ENCODE measurements around the gene ABCA4.

Gene ABCA4

DNA sequence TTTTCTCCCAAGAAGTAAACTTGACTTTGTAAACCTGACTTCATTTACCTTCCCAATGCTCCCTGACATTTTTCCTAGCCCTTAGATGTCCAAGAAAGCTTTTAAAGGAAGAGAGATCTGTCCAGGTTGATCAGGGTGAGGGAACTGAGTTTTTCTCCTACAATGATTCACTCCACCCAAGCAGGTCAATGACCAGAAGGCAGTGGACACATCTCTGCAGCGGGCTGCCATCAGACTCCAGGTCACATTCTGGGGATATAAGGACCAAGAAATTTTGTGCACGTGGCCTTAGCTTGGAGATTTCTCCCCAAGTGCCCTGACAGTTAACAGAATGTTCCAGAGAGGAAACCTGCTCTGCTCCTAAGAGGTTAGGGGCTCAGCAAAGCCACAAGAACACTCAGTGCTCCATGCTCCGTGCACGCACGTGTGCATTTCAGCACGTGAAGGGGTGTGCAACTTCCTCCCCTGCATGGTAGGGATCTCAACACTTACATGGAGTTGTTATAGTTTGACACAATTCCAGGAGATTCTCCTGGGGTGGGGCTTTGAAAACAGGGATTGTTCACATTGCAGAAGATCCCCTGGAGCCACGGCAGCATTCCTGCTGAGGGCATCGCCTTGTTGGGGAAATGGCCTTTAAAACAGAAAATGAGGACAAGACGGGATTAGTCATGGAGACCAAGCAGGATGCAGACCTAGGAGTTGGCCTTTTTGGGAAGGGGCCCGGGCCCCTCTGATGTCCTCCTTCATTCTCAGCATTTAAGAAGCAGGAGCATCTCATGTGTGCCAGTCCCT is 9.8 kb downstream of the ABCA4 start:
- ATAC-seq: no peak
- TF ChIP-seq ZNF565 (CRISPR knock-in tag; conservative IDR thresholded peaks at IDR 0.05; ENCODE audit: low read depth) (no peak), TCF4 (CRISPR knock-in tag; IDR thresholded peaks at IDR 0.05; ENCODE audit: borderline replicate concordance) (no peak), ARNTL (CRISPR knock-in tag; IDR thresholded peaks at IDR 0.05; ENCODE audit: borderline replicate concordance, low read depth) (no peak), CREB5 (CRISPR knock-in tag; IDR thresholded peaks at IDR 0.05; ENCODE audit: low read depth) (no peak), OSR1 (CRISPR knock-in tag; IDR thresholded peaks at IDR 0.05) (no peak), CSRNP3 (CRISPR knock-in tag; IDR thresholded peaks at IDR 0.05) (no peak), ISL1 (CRISPR knock-in tag; IDR thresholded peaks at IDR 0.05) (no peak)
- TF ChIP-seq, protein P1, sequence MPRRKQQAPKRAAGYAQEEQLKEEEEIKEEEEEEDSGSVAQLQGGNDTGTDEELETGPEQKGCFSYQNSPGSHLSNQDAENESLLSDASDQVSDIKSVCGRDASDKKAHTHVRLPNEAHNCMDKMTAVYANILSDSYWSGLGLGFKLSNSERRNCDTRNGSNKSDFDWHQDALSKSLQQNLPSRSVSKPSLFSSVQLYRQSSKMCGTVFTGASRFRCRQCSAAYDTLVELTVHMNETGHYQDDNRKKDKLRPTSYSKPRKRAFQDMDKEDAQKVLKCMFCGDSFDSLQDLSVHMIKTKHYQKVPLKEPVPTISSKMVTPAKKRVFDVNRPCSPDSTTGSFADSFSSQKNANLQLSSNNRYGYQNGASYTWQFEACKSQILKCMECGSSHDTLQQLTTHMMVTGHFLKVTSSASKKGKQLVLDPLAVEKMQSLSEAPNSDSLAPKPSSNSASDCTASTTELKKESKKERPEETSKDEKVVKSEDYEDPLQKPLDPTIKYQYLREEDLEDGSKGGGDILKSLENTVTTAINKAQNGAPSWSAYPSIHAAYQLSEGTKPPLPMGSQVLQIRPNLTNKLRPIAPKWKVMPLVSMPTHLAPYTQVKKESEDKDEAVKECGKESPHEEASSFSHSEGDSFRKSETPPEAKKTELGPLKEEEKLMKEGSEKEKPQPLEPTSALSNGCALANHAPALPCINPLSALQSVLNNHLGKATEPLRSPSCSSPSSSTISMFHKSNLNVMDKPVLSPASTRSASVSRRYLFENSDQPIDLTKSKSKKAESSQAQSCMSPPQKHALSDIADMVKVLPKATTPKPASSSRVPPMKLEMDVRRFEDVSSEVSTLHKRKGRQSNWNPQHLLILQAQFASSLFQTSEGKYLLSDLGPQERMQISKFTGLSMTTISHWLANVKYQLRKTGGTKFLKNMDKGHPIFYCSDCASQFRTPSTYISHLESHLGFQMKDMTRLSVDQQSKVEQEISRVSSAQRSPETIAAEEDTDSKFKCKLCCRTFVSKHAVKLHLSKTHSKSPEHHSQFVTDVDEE (CRISPR knock-in tag; IDR thresholded peaks at IDR 0.05): no peak

DNA sequence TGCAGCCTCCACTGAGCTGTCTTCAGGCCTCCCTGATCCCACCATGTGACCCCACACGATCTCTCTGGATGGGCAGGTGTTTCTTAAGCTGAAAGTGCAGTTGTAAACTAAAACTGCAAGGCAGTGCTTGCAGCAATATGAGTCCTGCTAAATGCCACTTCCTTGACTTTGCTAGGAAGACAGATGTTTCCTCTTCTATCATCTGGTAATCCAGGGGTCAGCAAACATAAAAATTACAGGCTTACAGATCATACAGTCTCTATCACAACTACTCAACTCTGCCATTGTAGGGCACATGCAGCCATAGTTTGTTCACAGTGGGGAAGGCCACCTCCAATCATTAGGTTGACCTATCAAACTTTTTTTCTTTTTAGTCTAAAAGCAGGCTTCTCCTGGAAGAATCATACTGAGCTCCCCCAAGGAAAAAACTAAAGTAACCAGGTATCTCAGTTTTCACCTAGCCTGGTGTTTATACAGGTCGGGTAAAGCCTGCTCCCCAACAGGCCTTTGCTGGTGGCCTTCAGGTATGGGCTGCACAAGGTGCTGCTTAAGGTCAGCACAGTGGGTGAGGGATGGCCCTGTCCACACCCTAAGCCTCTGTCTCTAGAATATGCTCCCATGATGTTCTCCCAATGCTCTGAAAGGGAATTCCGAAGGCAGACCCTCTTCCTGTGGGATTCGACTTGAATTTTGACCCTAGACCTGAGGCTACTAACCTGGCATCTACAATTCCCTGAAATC is 10.8 kb downstream of the ABCA4 start:
- TF ChIP-seq SNAI2 (CRISPR knock-in tag; IDR thresholded peaks at IDR 0.05): no peak
- no peak for TF ChIP-seq ZNF70 (CRISPR knock-in tag; IDR thresholded peaks at IDR 0.05)
- TF ChIP-seq ZC3H10 (CRISPR knock-in tag; IDR thresholded peaks at IDR 0.05): no peak
- TF ChIP-seq CSDC2 (CRISPR knock-in tag; IDR thresholded peaks at IDR 0.05): no peak
- no peak for TF ChIP-seq ZNF8 (CRISPR knock-in tag; IDR thresholded peaks at IDR 0.05)
- TF ChIP-seq, protein P2, sequence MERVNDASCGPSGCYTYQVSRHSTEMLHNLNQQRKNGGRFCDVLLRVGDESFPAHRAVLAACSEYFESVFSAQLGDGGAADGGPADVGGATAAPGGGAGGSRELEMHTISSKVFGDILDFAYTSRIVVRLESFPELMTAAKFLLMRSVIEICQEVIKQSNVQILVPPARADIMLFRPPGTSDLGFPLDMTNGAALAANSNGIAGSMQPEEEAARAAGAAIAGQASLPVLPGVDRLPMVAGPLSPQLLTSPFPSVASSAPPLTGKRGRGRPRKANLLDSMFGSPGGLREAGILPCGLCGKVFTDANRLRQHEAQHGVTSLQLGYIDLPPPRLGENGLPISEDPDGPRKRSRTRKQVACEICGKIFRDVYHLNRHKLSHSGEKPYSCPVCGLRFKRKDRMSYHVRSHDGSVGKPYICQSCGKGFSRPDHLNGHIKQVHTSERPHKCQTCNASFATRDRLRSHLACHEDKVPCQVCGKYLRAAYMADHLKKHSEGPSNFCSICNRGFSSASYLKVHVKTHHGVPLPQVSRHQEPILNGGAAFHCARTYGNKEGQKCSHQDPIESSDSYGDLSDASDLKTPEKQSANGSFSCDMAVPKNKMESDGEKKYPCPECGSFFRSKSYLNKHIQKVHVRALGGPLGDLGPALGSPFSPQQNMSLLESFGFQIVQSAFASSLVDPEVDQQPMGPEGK (CRISPR knock-in tag; IDR thresholded peaks at IDR 0.05; ENCODE audit: borderline replicate concordance): no peak
- no peak for TF ChIP-seq ARNTL (CRISPR knock-in tag; IDR thresholded peaks at IDR 0.05; ENCODE audit: borderline replicate concordance, low read depth)
- no peak for TF ChIP-seq ZNF565 (CRISPR knock-in tag; conservative IDR thresholded peaks at IDR 0.05; ENCODE audit: low read depth)
- TF ChIP-seq POU6F1 (CRISPR knock-in tag; IDR thresholded peaks at IDR 0.05; ENCODE audit: borderline replicate concordance, low read depth): no peak
- no peak for TF ChIP-seq CSRNP3 (CRISPR knock-in tag; IDR thresholded peaks at IDR 0.05)
- no peak for ATAC-seq

GRCh38 chr1:94109478-94109877 is 11.5 kb downstream of the ABCA4 start:
- ATAC-seq: no peak
- TF ChIP-seq POU6F1 (CRISPR knock-in tag; IDR thresholded peaks at IDR 0.05; ENCODE audit: borderline replicate concordance, low read depth): no peak
- no peak for TF ChIP-seq ARNTL (CRISPR knock-in tag; IDR thresholded peaks at IDR 0.05; ENCODE audit: borderline replicate concordance, low read depth)
- TF ChIP-seq CREB5 (CRISPR knock-in tag; IDR thresholded peaks at IDR 0.05; ENCODE audit: low read depth): no peak
- TF ChIP-seq SNAI2 (CRISPR knock-in tag; IDR thresholded peaks at IDR 0.05): no peak
- TF ChIP-seq OSR1 (CRISPR knock-in tag; IDR thresholded peaks at IDR 0.05): no peak
- TF ChIP-seq CSRNP3 (CRISPR knock-in tag; IDR thresholded peaks at IDR 0.05): no peak
- TF ChIP-seq CSDC2 (CRISPR knock-in tag; IDR thresholded peaks at IDR 0.05): no peak
- no peak for TF ChIP-seq BACH2 (CRISPR knock-in tag; IDR thresholded peaks at IDR 0.05; ENCODE audit: borderline replicate concordance)
- TF ChIP-seq ZC3H10 (CRISPR knock-in tag; IDR thresholded peaks at IDR 0.05): no peak
- TF ChIP-seq ZFP30 (CRISPR knock-in tag; IDR thresholded peaks at IDR 0.05): no peak

All from SK-N-SH treated with all-trans-retinoic acid at 6 μM for 48 hours (cell line).